Endodermal cell (in vitro differentiated cells): Measurements from ENCODE around the gene GPR161. TPM values are rescaled to one million over a fixed set of nuclear protein-coding genes. Genes with fewer than 3 reads are reported as not detected.

Source experiments
- DNase-seq: peaks from one replicate; pipeline ENCODE4 v3.0.0-alpha.2; 2017
- H3K27ac ChIP-seq: 2 replicates; pipeline ENCODE4 v1.5.1; 2013; ENCODE audit warnings: mild to moderate bottlenecking, low read depth, low read length, moderate library complexity
- H3K27me3 ChIP-seq: 2 replicates; pipeline ENCODE4 v1.6.1; 2013; ENCODE audit warnings: mild to moderate bottlenecking, low read length, moderate library complexity; ENCODE audit not compliant: insufficient read depth, control insufficient read depth, poor library complexity, severe bottlenecking
- H3K36me3 ChIP-seq: 2 replicates; pipeline ENCODE4 v1.7.0; 2013; ENCODE audit warnings: mild to moderate bottlenecking, low read length, moderate library complexity; ENCODE audit not compliant: control insufficient read depth, insufficient read depth
- H3K4me1 ChIP-seq: one replicate; pipeline ENCODE4 v1.7.0; 2013; ENCODE audit warnings: low read length; ENCODE audit not compliant: control insufficient read depth, insufficient read depth
- H3K4me3 ChIP-seq: 2 replicates; pipeline ENCODE4 v1.5.1; 2013; ENCODE audit warnings: mild to moderate bottlenecking, low read length, moderate library complexity
- H3K9ac ChIP-seq: 2 replicates; pipeline ENCODE4 v1.6.1; 2013; ENCODE audit warnings: mild to moderate bottlenecking, low read length, moderate library complexity; ENCODE audit not compliant: poor library complexity, severe bottlenecking; ENCODE audit errors: extremely low read depth
- H3K9me3 ChIP-seq: 2 replicates; pipeline ENCODE4 v1.6.1; 2013; ENCODE audit warnings: mild to moderate bottlenecking, low read length, moderate library complexity; ENCODE audit not compliant: control insufficient read depth
- H3K27ac Mint-ChIP-seq: 2 replicates; pipeline ENCODE4 v1.8.0; 2020; ENCODE audit warnings: mixed read lengths
- H3K27me3 Mint-ChIP-seq: 2 replicates; pipeline ENCODE4 v1.8.0; 2021; ENCODE audit warnings: mild to moderate bottlenecking, mixed read lengths; ENCODE audit not compliant: insufficient read depth
- H3K36me3 Mint-ChIP-seq: 2 replicates; pipeline ENCODE4 v1.8.0; 2020; ENCODE audit warnings: low read depth, mixed read lengths
- H3K4me1 Mint-ChIP-seq: 2 replicates; pipeline ENCODE4 v1.8.0; 2020; ENCODE audit warnings: mixed read lengths
- H3K4me3 Mint-ChIP-seq: 2 replicates; pipeline ENCODE4 v1.8.0; 2020; ENCODE audit warnings: mild to moderate bottlenecking, moderate library complexity, mixed read lengths
- H3K9me3 Mint-ChIP-seq: 2 replicates; pipeline ENCODE4 v1.8.0; 2020; ENCODE audit warnings: mild to moderate bottlenecking, mixed read lengths
- CTCF ChIP-seq: fragments of 200-600 bp; sonication (generic); conservative IDR thresholded peaks from 2 replicates; pipeline ENCODE4 v1.5.0; 2021; ENCODE audit warnings: antibody characterized with exemption, mild to moderate bottlenecking
- WGBS, 2 experiments: methylation state at CpG; one replicate each; pipeline versions ENCODE4 v1.1.5 to v1.1.7; 2013; ENCODE audit warnings: missing lambda C conversion rate in 2 of 2, mixed read lengths in 1 of 2; ENCODE audit not compliant: insufficient coverage in 1 of 2, insufficient read length in 1 of 2; 5-methylcytosine and 5-hydroxymethylcytosine counted together
- total RNA-seq, 2 donors: library from RNA; stranded (reverse); fragmentation: NEBNext Ultra II Directional in 1 of 2; extraction: Animal tissue kit (Norgen Biotek cat#: 25700) in 1 of 2; gene quantifications; 2 replicates in 1 of 2; 3 replicates in 1 of 2; pipeline ENCODE4 v1.2.1, GENCODE V29; 2021

Gene GPR161
- total RNA-seq, 2 donors from 2014 or later = 24.0 to 26.6 TPM

- no peak overlapping the region for H3K4me3 Mint-ChIP-seq
- no peaks in the 10 kb centered on the region for H3K9me3 ChIP-seq
- DNase-seq = no peak
- H3K27ac ChIP-seq = no peak overlapping the region
- no peaks in the 10 kb centered on the region for H3K27me3 Mint-ChIP-seq
- no peaks in the 10 kb centered on the region for H3K9me3 Mint-ChIP-seq
- no peak for TF ChIP-seq CTCF
- no peak overlapping the region for H3K9ac ChIP-seq
- H3K36me3 Mint-ChIP-seq = peaks cover 16% of the 10 kb centered on the region
- no peaks in the 10 kb centered on the region for H3K27me3 ChIP-seq
- no peak overlapping the region for H3K4me3 ChIP-seq
- no peak overlapping the region for H3K27ac Mint-ChIP-seq
- 97 to 100% methylated on average over 1 of the region's 1 CpG for WGBS, 2 experiments
- H3K36me3 ChIP-seq = peaks cover 68% of the 10 kb centered on the region
- no peaks in the 10 kb centered on the region for H3K4me1 Mint-ChIP-seq
- H3K4me1 ChIP-seq = no peaks in the 10 kb centered on the region
Observed at GRCh38 chr1:168050307-168050706, 86.4 kb downstream of the GPR161 start.

GRCh38 chr1:168045311-168045710 lies 91.4 kb downstream of the GPR161 start:
- Histone ChIP-seq H3K9me3 (no peaks in the 10 kb centered on the region), H3K9ac (no peak overlapping the region), H3K27ac (no peak overlapping the region), H3K4me3 (no peak overlapping the region), H3K4me1 (no peaks in the 10 kb centered on the region), H3K36me3 (peaks cover 76% of the 10 kb centered on the region), H3K27me3 (no peaks in the 10 kb centered on the region)
- H3K4me1 Mint-ChIP-seq = no peaks in the 10 kb centered on the region
- DNase-seq = no peak
- no peak overlapping the region for H3K27ac Mint-ChIP-seq
- no peak for TF ChIP-seq CTCF
- WGBS, 2 experiments = 100% methylated on average over 1 of the region's 1 CpG; no CpG with 5 or more reads in 1 of the 2 experiments
- H3K9me3 Mint-ChIP-seq = no peaks in the 10 kb centered on the region
- peaks cover 26% of the 10 kb centered on the region for H3K36me3 Mint-ChIP-seq
- H3K4me3 Mint-ChIP-seq = no peak overlapping the region
- no peaks in the 10 kb centered on the region for H3K27me3 Mint-ChIP-seq

GRCh38 chr1:168042362-168042761 lies 94.4 kb downstream of the GPR161 start:
- peaks cover 57% of the 10 kb centered on the region for H3K36me3 ChIP-seq
- no peaks in the 10 kb centered on the region for H3K4me1 Mint-ChIP-seq
- H3K4me1 ChIP-seq = no peaks in the 10 kb centered on the region
- WGBS, 2 experiments = 96% methylated on average over 2 of the region's 2 CpGs; no CpG with 5 or more reads in 1 of the 2 experiments
- no peak overlapping the region for H3K27ac ChIP-seq
- H3K4me3 ChIP-seq = no peak overlapping the region
- H3K27me3 ChIP-seq = no peaks in the 10 kb centered on the region
- no peak overlapping the region for H3K4me3 Mint-ChIP-seq
- no peak for TF ChIP-seq CTCF
- H3K9ac ChIP-seq = no peak overlapping the region
- no peak for DNase-seq
- H3K9me3 Mint-ChIP-seq = no peaks in the 10 kb centered on the region
- H3K27me3 Mint-ChIP-seq = no peaks in the 10 kb centered on the region
- no peak overlapping the region for H3K27ac Mint-ChIP-seq
- peaks cover 17% of the 10 kb centered on the region for H3K36me3 Mint-ChIP-seq
- no peaks in the 10 kb centered on the region for H3K9me3 ChIP-seq
